BJ (cell line): ENCODE measurements around the gene ESYT1. TPM values are rescaled to one million over a fixed set of nuclear protein-coding genes. Genes with fewer than 3 reads are reported as not detected.

ENCODE experiments used
- CTCF ChIA-PET: fragments of 350-600 bp; formaldehyde crosslinking; extraction: SDS; loops from one replicate; lab custom pipeline; 2021; ENCODE audit warnings: antibody characterized with exemption, inconsistent platforms; lab: Yijun Ruan, JAX
- POLR2A ChIA-PET: fragments of 300-600 bp; sonication (Branson Sonifier 250); formaldehyde crosslinking; extraction: SDS; loops from one replicate; lab custom pipeline; 2021; ENCODE audit warnings: antibody characterized with exemption; lab: Charles Lee
- DNase-seq: peaks from one replicate; pipeline ENCODE4 v3.0.0-alpha.2; 2011; ENCODE audit warnings: low read depth
- H3K27me3 ChIP-seq: 2 replicates; pipeline ENCODE4 v1.6.0; 2011; ENCODE audit warnings: low read length; ENCODE audit not compliant: control insufficient read depth, insufficient read depth
- H3K36me3 ChIP-seq: 2 replicates; pipeline ENCODE4 v1.5.1; 2011; ENCODE audit warnings: low read length; ENCODE audit not compliant: control insufficient read depth, insufficient read depth
- H3K4me3 ChIP-seq: 2 replicates; pipeline ENCODE4 v1.5.1; 2011; ENCODE audit warnings: low read depth, mild to moderate bottlenecking, control low read depth, low read length
- CTCF ChIP-seq: IDR thresholded peaks from 2 replicates; pipeline ENCODE4 v1.5.1; 2011; ENCODE audit warnings: low read depth, mild to moderate bottlenecking, control low read depth, inconsistent platforms, low read length, moderate library complexity; ENCODE audit not compliant: insufficient read depth
- polyA plus RNA-seq: library from polyadenylated mRNA; depleted of rRNA; stranded (reverse); fragments of >200 nt; gene quantifications from 2 replicates; pipeline ENCODE4 v1.2.3, GENCODE V29; 2011

The ESYT1 gene
- polyA plus RNA-seq, 1 experiment, result 264 TPM

GRCh38 chr12:56103066-56103711 lies 24.9 kb upstream of the ESYT1 start:
- Histone ChIP-seq H3K36me3 (peaks cover 3% of the 10 kb centered on the region; the same call in 1 of the 2 replicates), H3K27me3 (no peaks in the 10 kb centered on the region), H3K4me3 (peak overlapping the region; percentile 94)
- ChIA-PET POLR2A (interaction anchor here (1.3 kb wide), 1 partner anchor 24 kb away, joined by 7 read pairs; the partner anchor contains the start of gene ERBB3), CTCF (interaction anchor here (1.4 to 3.1 kb wide), 2 partner anchors 23 to 106 kb away, joined by 3 to 20 read pairs; partner anchors contain the start of genes ERBB3 and SUOX)
- no peak for TF ChIP-seq CTCF
- DNase-seq, result no peak

- CTCF ChIA-PET, result interaction anchor here (0.6 to 3.1 kb wide), 10 partner anchors 13 to 397 kb away, joined by 3 to 20 read pairs (median 3); partner anchors contain the start of genes ERBB3, SUOX and ZC3H10
These were observed 24.3 kb upstream of the ESYT1 start for GRCh38 chr12:56103823-56104108.

GRCh38 chr12:56104109-56104814 lies 23.8 kb upstream of the ESYT1 start, which contains the start of gene PA2G4:
PA2G4 (plus strand) TSS chr12:56104559; CDS start chr12:56104738, 179 bp downstream.
- Histone ChIP-seq H3K4me3 (peak within 1 kb of the TSS; percentile 94), H3K36me3 (peaks cover 3% of the 10 kb centered on the region; the same call in 1 of the 2 replicates), H3K27me3 (no peaks in the 10 kb centered on the region)
- ChIA-PET CTCF (interaction anchor here (0.6 to 3.1 kb wide), 11 partner anchors 13 to 397 kb away, joined by 3 to 20 read pairs (median 3); partner anchors contain the start of genes ERBB3, SUOX and ZC3H10), POLR2A (interaction anchor here (0.8 to 1.8 kb wide), 5 partner anchors 11 to 25 kb away, joined by 3 to 13 read pairs (median 5); partner anchors contain the start of genes ERBB3, ESYT1, RPL41 and ZC3H10)
- no peak for TF ChIP-seq CTCF
- peak; percentile 97 for DNase-seq

More at GRCh38 chr12:56103823-56104108, 24.3 kb upstream of the ESYT1 start:
- no peak for DNase-seq
- Histone ChIP-seq H3K36me3 (peaks cover 3% of the 10 kb centered on the region; the same call in 1 of the 2 replicates), H3K4me3 (peak overlapping the region; percentile 94), H3K27me3 (no peaks in the 10 kb centered on the region)
- POLR2A ChIA-PET, result interaction anchor here (0.8 to 1.8 kb wide), 5 partner anchors 12 to 25 kb away, joined by 3 to 13 read pairs (median 5); partner anchors contain the start of genes ERBB3, ESYT1, RPL41 and ZC3H10
- no peak for TF ChIP-seq CTCF

GRCh38 chr12:56104815-56105608 lies 23.1 kb upstream of the ESYT1 start:
- TF ChIP-seq CTCF, result 0 out of 2 replicates have a peak, but pooled peaks have one; percentile 15
- CTCF ChIA-PET, result interaction anchor here (0.7 to 3.1 kb wide), 10 partner anchors 11 to 367 kb away, joined by 3 to 20 read pairs (median 3); partner anchors contain the start of genes ERBB3, SUOX and ZC3H10
- Histone ChIP-seq H3K36me3 (peaks cover 5% of the 10 kb centered on the region), H3K27me3 (no peaks in the 10 kb centered on the region), H3K4me3 (peak overlapping the region; percentile 94)
- no peak for DNase-seq
- POLR2A ChIA-PET, result interaction anchor here (1.3 to 1.8 kb wide), 3 partner anchors 11 to 25 kb away, joined by 5 to 13 read pairs (median 7); partner anchors contain the start of genes ERBB3, RPL41 and ZC3H10
